NCI-H446 (cell line): ENCODE measurements around the gene TAP2.
A peak's percentile ranks its signal among the peaks of the same experiment; 100 is the strongest.

ENCODE experiments used
- DNase-seq, 2 experiments: peaks; one replicate each; lab custom pipeline; 2025; lab: John Stamatoyannopoulos, UW

The TAP2 gene

GRCh38 chr6:32854376-32855178 lies 16.0 kb upstream of the TAP2 start:
- no peak for DNase-seq

GRCh38 chr6:32853541-32854375 lies 15.2 kb upstream of the TAP2 start, which contains the start of the genes PSMB9 and TAP1:
TSS of gene PSMB9 (plus strand) at chr6:32854192. CDS start at chr6:32854230, 38 bp downstream.
TSS of gene TAP1 (minus strand) at chr6:32853704. CDS start at chr6:32853636, 68 bp downstream.
- DNase-seq, result peak in 1 of 2 experiments; percentile 24

- no peak for DNase-seq
Measured at GRCh38 chr6:32852844-32853540, 14.5 kb upstream of the TAP2 start.

GRCh38 chr6:32852018-32852843 lies 13.7 kb upstream of the TAP2 start:
- no peak for DNase-seq

GRCh38 chr6:32851025-32851424 lies 12.5 kb upstream of the TAP2 start:
- no peak for DNase-seq

GRCh38 chr6:32849126-32849525 lies 10.6 kb upstream of the TAP2 start:
- DNase-seq, result no peak

- DNase-seq, result no peak
Measured at GRCh38 chr6:32847795-32848194, 9.3 kb upstream of the TAP2 start.

GRCh38 chr6:32847004-32847403 lies 8.5 kb upstream of the TAP2 start:
- no peak for DNase-seq

GRCh38 chr6:32845384-32845884 lies 6.9 kb upstream of the TAP2 start:
- no peak for DNase-seq

- no peak for DNase-seq
Measured at GRCh38 chr6:32844839-32845383, 6.4 kb upstream of the TAP2 start.

GRCh38 chr6:32843979-32844838 lies 5.7 kb upstream of the TAP2 start, which contains the start of gene PSMB8:
TSS of gene PSMB8 (minus strand) at chr6:32844047. CDS start at chr6:32843996, 51 bp downstream.
- peak; percentile 27 to 44 for DNase-seq

- no peak for DNase-seq
Measured at GRCh38 chr6:32843331-32843978, 4.9 kb upstream of the TAP2 start.

GRCh38 chr6:32842690-32843089 lies 4.2 kb upstream of the TAP2 start:
- no peak for DNase-seq

- DNase-seq, result no peak
Measured at GRCh38 chr6:32842021-32842650, 3.6 kb upstream of the TAP2 start.

GRCh38 chr6:32840604-32841246 lies 2.2 kb upstream of the TAP2 start:
- no peak for DNase-seq

GRCh38 chr6:32839356-32839755 lies 817 bp upstream of the TAP2 start:
- no peak for DNase-seq

- DNase-seq, result no peak
Measured at GRCh38 chr6:32837651-32838113, 857 bp downstream of the TAP2 start.

- no peak for DNase-seq
Measured at GRCh38 chr6:32836873-32837272, 1.7 kb downstream of the TAP2 start.
